Esophagus squamous epithelium (tissue), 4 donors: ENCODE data around the gene DAZAP1.

Experiments used
- CTCF ChIP-seq, 6 experiments: fragments of 450-650 bp in 4 of 6; fragments of 200-600 bp in 2 of 6; sonication (generic) in 2 of 6; IDR thresholded peaks; one replicate each; pipeline ENCODE4 v1.5.1; 2016 to 2019; ENCODE audit warnings: antibody characterized with exemption in 6 of 6, mild to moderate bottlenecking in 4 of 6, moderate library complexity in 4 of 6
- POLR2A ChIP-seq, 4 donors: fragments of 450-650 bp; IDR thresholded peaks; one replicate each; pipeline ENCODE4 v1.6.1; 2017; ENCODE audit warnings: antibody characterized with exemption in 4 of 4, mild to moderate bottlenecking in 4 of 4, moderate library complexity in 3 of 4

- no peak for TF ChIP-seq CTCF (IDR thresholded peaks at IDR 0.05)
- TF ChIP-seq POLR2A (IDR thresholded peaks at IDR 0.05), result no peak
Measured at GRCh38 chr19:1424192-1424955, 17.0 kb downstream of the DAZAP1 start.
